OCI-LY7 (cell line): ENCODE results near the gene DPEP3. TPM values are rescaled to one million over a fixed set of nuclear protein-coding genes. Genes with fewer than 3 reads are reported as not detected.

Source experiments
- BruUV-seq: library from RNA; stranded (reverse); fragments of 400-500 nt; replicated peaks from 2 replicates; lab custom pipeline; 2021; lab: Mats Ljungman, UMichigan
- CTCF ChIA-PET: fragments of 300-600 bp; sonication (Branson Sonifier 250); formaldehyde crosslinking; loops from one replicate; lab custom pipeline; 2022; ENCODE audit warnings: antibody characterized with exemption; ENCODE audit not compliant: unreplicated experiment; lab: Charles Lee
- POLR2A ChIA-PET: fragments of 300-600 bp; sonication (Branson Sonifier 250); formaldehyde crosslinking; loops from one replicate; lab custom pipeline; 2022; ENCODE audit warnings: antibody characterized with exemption; lab: Charles Lee
- DNase-seq: peaks from one replicate; pipeline ENCODE4 v3.0.0-alpha.2; 2015; ENCODE audit warnings: low spot score
- H2AFZ ChIP-seq: fragments of 200-600 bp; sonication (generic), shearing (Covaris generic); 2 replicates; pipeline ENCODE4 v1.6.1; 2014; ENCODE audit warnings: mild to moderate bottlenecking, antibody characterized with exemption, low read length, moderate library complexity
- H3K27ac ChIP-seq: fragments of 200-600 bp; sonication (generic); 2 replicates; pipeline ENCODE4 v1.5.1; 2014; ENCODE audit warnings: mixed run types, low read depth, mild to moderate bottlenecking, moderate library complexity, low read length, inconsistent platforms; ENCODE audit not compliant: poor library complexity, severe bottlenecking
- H3K36me3 ChIP-seq: fragments of 200-600 bp; sonication (generic); 2 replicates; pipeline ENCODE4 v1.6.1; 2014; ENCODE audit warnings: mild to moderate bottlenecking, antibody characterized with exemption, low read length, moderate library complexity, mixed read lengths; ENCODE audit not compliant: insufficient read depth
- H3K4me1 ChIP-seq: fragments of 200-600 bp; sonication (generic); 2 replicates; pipeline ENCODE4 v1.5.1; 2014; ENCODE audit warnings: mild to moderate bottlenecking, low read length; ENCODE audit not compliant: insufficient read depth, poor library complexity, severe bottlenecking
- H3K4me2 ChIP-seq: fragments of 200-600 bp; sonication (generic); 2 replicates; pipeline ENCODE4 v1.6.1; 2014; ENCODE audit warnings: mild to moderate bottlenecking, low read length
- H3K4me3 ChIP-seq: fragments of 200-600 bp; sonication (generic); 2 replicates; pipeline ENCODE4 v1.5.1; 2014; ENCODE audit warnings: mild to moderate bottlenecking, low read depth, low read length; ENCODE audit not compliant: poor library complexity, severe bottlenecking
- H3K79me2 ChIP-seq: fragments of 200-600 bp; sonication (generic); 2 replicates; pipeline ENCODE4 v1.6.1; 2016; ENCODE audit warnings: low read depth, mild to moderate bottlenecking, low read length, moderate library complexity, mixed read lengths; ENCODE audit not compliant: insufficient read depth
- H3K9me2 ChIP-seq: fragments of 200-600 bp; sonication (generic); 2 replicates; pipeline ENCODE4 v1.6.1; 2016; ENCODE audit warnings: mild to moderate bottlenecking, low read length, mixed read lengths; ENCODE audit not compliant: insufficient read depth
- H3K9me3 ChIP-seq: fragments of 200-600 bp; sonication (generic); 2 replicates; pipeline ENCODE4 v1.6.1; 2014; ENCODE audit warnings: mild to moderate bottlenecking, mixed run types, low read length, mixed read lengths
- H4K20me1 ChIP-seq: fragments of 200-600 bp; sonication (generic); 2 replicates; pipeline ENCODE4 v1.6.1; 2014; ENCODE audit warnings: mild to moderate bottlenecking, antibody characterized with exemption, low read length, moderate library complexity, mixed read lengths; ENCODE audit not compliant: insufficient read depth
- CTCF ChIP-seq: fragments of 200-600 bp; sonication (generic); conservative IDR thresholded peaks from 2 replicates; pipeline ENCODE4 v1.5.1; 2014; ENCODE audit warnings: mild to moderate bottlenecking, antibody characterized with exemption, low read length, moderate library complexity, mixed read lengths
- EZH2phosphoT487 ChIP-seq: fragments of 200-600 bp; sonication (generic); IDR thresholded peaks from 2 replicates; pipeline ENCODE4 v1.6.1; 2018; ENCODE audit warnings: low read depth, borderline replicate concordance, mild to moderate bottlenecking, mixed run types, antibody characterized with exemption, low read length, moderate library complexity, mixed read lengths
- intact Hi-C: fragments of 100-400 bp; cut with micrococcal nuclease; formaldehyde crosslinking; loops from one replicate; pipeline ENCODE4 v1.10.0; 2022; ENCODE audit not compliant: unreplicated experiment
- total RNA-seq, 2 experiments: library from RNA; depleted of rRNA in 1 of 2; stranded (reverse); fragments of >200 nt in 1 of 2; shearing (Covaris generic) in 1 of 2; gene quantifications; 2 replicates each; pipeline ENCODE4 v1.2.3, GENCODE V29; 2014 to 2022

DPEP3 gene
- total RNA-seq, 2 experiments from 2014 or later, result not detected

- CTCF ChIA-PET, result interaction anchor here (0.8 to 0.9 kb wide), 2 partner anchors 35 to 48 kb away, joined by 3 to 8 read pairs; no protein-coding TSS in a partner anchor
- intact Hi-C loops, result no loop called here
- Histone ChIP-seq H3K4me3 (no peak within 1 kb of the TSS), H3K27ac (no peak within 1 kb of the TSS), H3K4me2 (no peak within 1 kb of the TSS), H3K36me3 (peaks cover 58% of the 10 kb centered on the region), H3K4me1 (peaks cover 14% of the 10 kb centered on the region), H3K79me2 (peaks cover 4% of the 10 kb centered on the region; the same call in 1 of the 2 replicates), H3K9me2 (no peaks in the 10 kb centered on the region), H3K9me3 (no peaks in the 10 kb centered on the region), H4K20me1 (peaks cover 4% of the 10 kb centered on the region; the same call in 1 of the 2 replicates), H2AFZ (no peak within 1 kb of the TSS)
- POLR2A ChIA-PET, result no interaction called here
- DNase-seq, result no peak
- BruUV-seq, result no TSS peak
- TF ChIP-seq EZH2phosphoT487, result no peak
- TF ChIP-seq CTCF, result no peak
These were observed 48.4 kb downstream of the DPEP3 start, which contains the start of gene CTRL for GRCh38 chr16:67931712-67932461. TSS of gene CTRL (minus strand) at chr16:67931862. CDS start at chr16:67931852, 10 bp downstream.

GRCh38 chr16:67930678-67931211 is 49.6 kb downstream of the DPEP3 start:
- BruUV-seq, result no TSS peak
- DNase-seq, result no peak
- Histone ChIP-seq H2AFZ (no peak overlapping the region), H3K4me2 (no peak overlapping the region), H3K4me1 (peaks cover 23% of the 10 kb centered on the region), H3K79me2 (peaks cover 4% of the 10 kb centered on the region; the same call in 1 of the 2 replicates), H3K36me3 (peaks cover 58% of the 10 kb centered on the region), H3K9me2 (no peaks in the 10 kb centered on the region), H4K20me1 (peaks cover 4% of the 10 kb centered on the region; the same call in 1 of the 2 replicates), H3K27ac (no peak overlapping the region), H3K9me3 (no peaks in the 10 kb centered on the region), H3K4me3 (no peak overlapping the region)
- ChIA-PET CTCF (no interaction called here), POLR2A (no interaction called here)
- intact Hi-C loops, result no loop called here
- TF ChIP-seq CTCF (no peak), EZH2phosphoT487 (no peak)

- ChIA-PET POLR2A (no interaction called here), CTCF (no interaction called here)
- Histone ChIP-seq H3K9me3 (no peaks in the 10 kb centered on the region), H3K9me2 (no peaks in the 10 kb centered on the region), H2AFZ (no peak overlapping the region), H3K4me3 (no peak overlapping the region), H4K20me1 (peaks cover 4% of the 10 kb centered on the region; the same call in 1 of the 2 replicates), H3K36me3 (peaks cover 56% of the 10 kb centered on the region), H3K27ac (no peak overlapping the region), H3K4me2 (no peak overlapping the region), H3K4me1 (peaks cover 20% of the 10 kb centered on the region), H3K79me2 (peaks cover 3% of the 10 kb centered on the region; the same call in 1 of the 2 replicates)
- BruUV-seq, result no TSS peak
- DNase-seq, result no peak
- TF ChIP-seq CTCF (no peak), EZH2phosphoT487 (no peak)
- intact Hi-C loops, result no loop called here
These were observed 50.1 kb downstream of the DPEP3 start for GRCh38 chr16:67930191-67930590.
